Smooth muscle cell (in vitro differentiated cells): ENCODE results near the gene CDC7. TPM values are rescaled to one million over a fixed set of nuclear protein-coding genes. Genes with fewer than 3 reads are reported as not detected.

Experiments used
- polyA plus RNA-seq: library from polyadenylated mRNA; unstranded; fragments of >200 nt; fragmentation: Nextera tagmentation; extraction: Ambion mirVana; gene quantifications from 2 replicates; pipeline ENCODE4 v1.2.1, GENCODE V29; 2016
- total RNA-seq: library from RNA; depleted of rRNA; stranded (reverse); fragments of >200 nt; gene quantifications from 2 replicates; pipeline ENCODE4 v1.2.3, GENCODE V29; 2014

CDC7 gene
- total and polyA plus RNA-seq, 2 experiments from 2014 or later = 10.1 to 11.2 TPM

Other genes with a start within 250 kb of the CDC7 start
- gene HFM1, start 96.0 kb upstream of the CDC7 start, total RNA-seq = 0.31 and 0.94 TPM in 2 replicates
- 0.38 and 1.0 TPM in 2 replicates for gene HFM1, start 96.0 kb upstream of the CDC7 start, polyA plus RNA-seq